ENCODE data around the gene GFER. TPM values are rescaled to one million over a fixed set of nuclear protein-coding genes. Genes with fewer than 3 reads are reported as not detected.
"Not testable (repeated sequence)": the region's sequence is repeated elsewhere in the genome, so short reads cannot be mapped to it uniquely, and the experiment has no call there.

GFER gene
- total RNA-seq, 1 experiment from 2014 or later: 43.5 TPM

DNA sequence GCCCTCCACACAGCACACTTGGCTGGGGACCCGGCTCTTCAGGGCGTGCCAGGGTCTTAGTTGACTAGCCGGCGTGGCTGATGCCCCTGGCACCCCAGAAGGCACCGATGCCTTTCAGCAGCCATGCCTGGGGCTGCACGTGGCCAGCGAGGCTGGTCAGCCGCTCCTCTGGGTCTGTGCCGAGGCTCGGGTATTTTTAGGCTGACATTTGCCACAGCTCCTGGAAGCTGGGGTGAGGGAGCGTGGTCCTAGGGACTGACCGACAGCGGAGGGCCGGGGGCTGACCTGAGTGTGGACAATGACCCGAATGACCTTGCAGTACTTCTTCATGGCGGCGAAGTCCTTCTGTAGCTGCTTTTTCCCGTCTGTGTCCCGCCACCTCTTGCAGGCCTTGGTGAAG lies 33.4 kb upstream of the GFER start:
- H3K27me3 Mint-ChIP-seq (ENCODE audit: unreplicated experiment): peaks cover 12% of the 10 kb centered on the region
- no peak overlapping the region for H3K4me3 Mint-ChIP-seq (ENCODE audit: low read depth, unreplicated experiment)
- no peaks in the 10 kb centered on the region for H3K36me3 Mint-ChIP-seq (ENCODE audit: insufficient read depth, unreplicated experiment)
- no TSS peak for BruUV-seq (replicated peaks)
- H3K9me3 Mint-ChIP-seq (ENCODE audit: low read depth, unreplicated experiment): no peaks in the 10 kb centered on the region
- TF ChIP-seq, protein P1, sequence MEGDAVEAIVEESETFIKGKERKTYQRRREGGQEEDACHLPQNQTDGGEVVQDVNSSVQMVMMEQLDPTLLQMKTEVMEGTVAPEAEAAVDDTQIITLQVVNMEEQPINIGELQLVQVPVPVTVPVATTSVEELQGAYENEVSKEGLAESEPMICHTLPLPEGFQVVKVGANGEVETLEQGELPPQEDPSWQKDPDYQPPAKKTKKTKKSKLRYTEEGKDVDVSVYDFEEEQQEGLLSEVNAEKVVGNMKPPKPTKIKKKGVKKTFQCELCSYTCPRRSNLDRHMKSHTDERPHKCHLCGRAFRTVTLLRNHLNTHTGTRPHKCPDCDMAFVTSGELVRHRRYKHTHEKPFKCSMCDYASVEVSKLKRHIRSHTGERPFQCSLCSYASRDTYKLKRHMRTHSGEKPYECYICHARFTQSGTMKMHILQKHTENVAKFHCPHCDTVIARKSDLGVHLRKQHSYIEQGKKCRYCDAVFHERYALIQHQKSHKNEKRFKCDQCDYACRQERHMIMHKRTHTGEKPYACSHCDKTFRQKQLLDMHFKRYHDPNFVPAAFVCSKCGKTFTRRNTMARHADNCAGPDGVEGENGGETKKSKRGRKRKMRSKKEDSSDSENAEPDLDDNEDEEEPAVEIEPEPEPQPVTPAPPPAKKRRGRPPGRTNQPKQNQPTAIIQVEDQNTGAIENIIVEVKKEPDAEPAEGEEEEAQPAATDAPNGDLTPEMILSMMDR (IDR thresholded peaks at IDR 0.05; ENCODE audit: unreplicated experiment): no peak
- no peak for DNase-seq
- CTCF ChIA-PET: no interaction called here
- intact Hi-C loops (cut with micrococcal nuclease; ENCODE audit: unreplicated experiment): no loop called here
- H3K4me1 Mint-ChIP-seq (ENCODE audit: low read depth, unreplicated experiment): no peaks in the 10 kb centered on the region
- H3K27ac Mint-ChIP-seq (ENCODE audit: unreplicated experiment): no peak overlapping the region

DNA sequence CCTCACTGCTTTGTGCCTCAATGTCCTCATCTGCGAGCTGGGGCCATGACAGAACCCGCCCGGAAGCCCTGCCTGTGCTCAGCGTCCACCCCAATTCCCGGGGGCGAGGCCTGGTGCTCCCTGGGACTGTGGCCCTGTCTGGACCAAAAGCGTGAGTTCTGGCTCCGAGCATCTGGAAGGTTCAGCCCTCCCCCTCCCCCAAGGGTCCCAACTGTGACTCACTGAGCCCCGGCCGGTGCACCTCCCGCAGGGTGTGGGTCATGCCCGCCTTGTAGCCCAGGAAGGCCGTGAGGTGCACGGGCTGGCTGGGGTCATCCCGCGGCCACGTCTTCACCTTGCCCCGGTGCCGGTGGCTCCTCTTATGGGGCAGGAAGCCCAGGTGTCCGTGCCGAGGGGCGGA lies 30.3 kb upstream of the GFER start:
- Mint-ChIP-seq H3K27ac (ENCODE audit: unreplicated experiment) (no peak overlapping the region), H3K27me3 (ENCODE audit: unreplicated experiment) (peaks cover 21% of the 10 kb centered on the region), H3K9me3 (ENCODE audit: low read depth, unreplicated experiment) (no peaks in the 10 kb centered on the region), H3K4me3 (ENCODE audit: low read depth, unreplicated experiment) (no peak overlapping the region), H3K36me3 (ENCODE audit: insufficient read depth, unreplicated experiment) (no peaks in the 10 kb centered on the region), H3K4me1 (ENCODE audit: low read depth, unreplicated experiment) (no peaks in the 10 kb centered on the region)
- DNase-seq: no peak
- no TSS peak for BruUV-seq (replicated peaks)
- CTCF ChIA-PET: no interaction called here
- TF ChIP-seq, protein P1 (IDR thresholded peaks at IDR 0.05; ENCODE audit: unreplicated experiment): no peak
- intact Hi-C loops (cut with micrococcal nuclease; ENCODE audit: unreplicated experiment): no loop called here

DNA sequence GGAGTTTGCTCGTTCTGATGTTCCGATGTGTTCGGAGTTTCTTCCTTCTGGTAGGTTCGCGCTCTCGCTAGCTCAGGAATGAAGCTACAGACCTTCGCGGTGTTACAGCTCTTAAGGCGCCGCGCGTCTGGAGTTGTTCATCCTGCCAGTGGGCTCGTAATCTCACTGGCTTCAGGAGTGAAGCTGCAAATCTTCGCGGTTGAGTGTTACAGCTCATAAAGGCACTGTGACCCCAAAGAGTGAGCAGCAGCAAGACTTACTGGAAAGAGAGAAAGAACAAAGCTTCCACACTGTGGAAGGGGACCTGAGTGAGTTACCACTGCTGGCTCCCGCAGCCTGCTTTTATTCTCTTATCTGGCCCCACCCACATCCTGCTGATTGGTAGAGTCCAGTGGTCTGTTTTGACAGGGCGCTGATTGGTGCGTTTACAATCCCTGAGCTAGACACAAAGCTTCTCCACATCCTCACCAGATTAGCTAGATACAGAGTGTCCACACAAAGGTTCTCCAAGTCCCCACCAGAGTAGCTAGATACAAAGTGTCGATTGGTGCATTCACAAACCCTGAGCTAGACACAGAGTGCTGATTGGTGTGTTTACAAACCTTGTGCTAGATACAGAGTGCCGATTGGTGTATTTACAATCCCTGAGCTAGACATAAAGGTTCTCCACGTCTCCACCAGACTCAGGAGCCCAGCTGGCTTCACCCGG lies 26.4 kb upstream of the GFER start:
- Mint-ChIP-seq H3K27me3 (ENCODE audit: unreplicated experiment) (peaks cover 21% of the 10 kb centered on the region), H3K36me3 (ENCODE audit: insufficient read depth, unreplicated experiment) (peaks cover 37% of the 10 kb centered on the region), H3K4me1 (ENCODE audit: low read depth, unreplicated experiment) (peaks cover 12% of the 10 kb centered on the region)
- CTCF ChIA-PET: interaction anchor here (1.0 kb wide), 1 partner anchor 14 kb away, joined by 3 read pairs; the partner anchor contains the start of gene MSRB1
- intact Hi-C loops (cut with micrococcal nuclease; ENCODE audit: unreplicated experiment); H3K9me3 Mint-ChIP-seq (ENCODE audit: low read depth, unreplicated experiment); H3K27ac Mint-ChIP-seq (ENCODE audit: unreplicated experiment); H3K4me3 Mint-ChIP-seq (ENCODE audit: low read depth, unreplicated experiment); BruUV-seq (replicated peaks); DNase-seq: not testable (repeated sequence)

DNA sequence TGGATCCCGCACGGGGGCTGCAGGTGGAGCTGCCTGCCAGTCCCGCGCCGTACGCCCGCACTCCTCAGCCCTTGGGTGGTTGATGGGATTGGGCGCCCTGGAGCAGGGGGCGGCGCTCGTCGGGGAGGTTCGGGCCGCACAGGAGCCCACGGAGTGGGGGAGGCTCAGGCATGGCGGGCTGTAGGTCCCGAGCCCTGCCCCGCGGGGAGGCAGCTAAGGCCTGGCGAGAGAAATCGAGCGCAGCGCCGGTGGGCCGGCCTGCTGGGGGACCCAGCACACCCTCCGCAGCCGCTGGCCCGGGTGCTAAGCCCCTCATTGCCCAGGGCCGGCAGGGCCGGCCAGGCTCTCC lies 25.9 kb upstream of the GFER start:
- DNase-seq; H3K27ac Mint-ChIP-seq (ENCODE audit: unreplicated experiment); BruUV-seq (replicated peaks); intact Hi-C loops (cut with micrococcal nuclease; ENCODE audit: unreplicated experiment); CTCF ChIA-PET; H3K9me3 Mint-ChIP-seq (ENCODE audit: low read depth, unreplicated experiment); H3K4me3 Mint-ChIP-seq (ENCODE audit: low read depth, unreplicated experiment): not testable (repeated sequence)
- peaks cover 43% of the 10 kb centered on the region for H3K36me3 Mint-ChIP-seq (ENCODE audit: insufficient read depth, unreplicated experiment)
- peaks cover 21% of the 10 kb centered on the region for H3K27me3 Mint-ChIP-seq (ENCODE audit: unreplicated experiment)
- H3K4me1 Mint-ChIP-seq (ENCODE audit: low read depth, unreplicated experiment): peaks cover 17% of the 10 kb centered on the region

DNA sequence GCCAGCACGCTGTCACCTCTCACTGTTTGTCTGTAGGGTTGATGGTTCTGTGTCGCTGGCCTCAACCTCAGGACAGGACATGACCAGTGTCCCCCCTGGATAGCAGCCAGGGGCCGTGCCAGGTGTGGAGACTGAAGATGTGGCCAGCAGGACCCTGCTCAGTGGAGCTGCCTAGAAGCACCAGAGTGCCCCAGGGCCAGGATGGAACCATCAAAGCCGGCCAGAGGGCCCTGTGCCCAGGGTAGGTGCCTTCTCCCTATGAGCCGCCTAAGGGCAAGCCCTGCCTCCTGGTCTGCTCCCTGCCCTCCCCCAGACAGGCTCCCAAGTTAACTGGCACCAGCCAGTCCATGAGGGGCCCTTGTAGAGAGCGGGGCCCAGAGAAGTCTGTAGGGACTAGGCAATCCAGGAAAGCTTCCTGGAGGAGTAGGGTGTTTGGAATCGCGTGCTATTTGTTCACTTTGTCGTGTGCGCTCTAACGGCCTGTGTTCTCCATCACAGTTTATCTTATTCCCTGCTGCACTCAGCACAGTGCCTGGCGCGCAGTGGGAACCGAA lies 25.2 kb upstream of the GFER start:
- Mint-ChIP-seq H3K27me3 (ENCODE audit: unreplicated experiment) (peaks cover 21% of the 10 kb centered on the region), H3K27ac (ENCODE audit: unreplicated experiment) (peak overlapping the region; percentile 83), H3K4me3 (ENCODE audit: low read depth, unreplicated experiment) (peak overlapping the region; percentile 74), H3K9me3 (ENCODE audit: low read depth, unreplicated experiment) (no peaks in the 10 kb centered on the region), H3K4me1 (ENCODE audit: low read depth, unreplicated experiment) (peaks cover 24% of the 10 kb centered on the region), H3K36me3 (ENCODE audit: insufficient read depth, unreplicated experiment) (peaks cover 49% of the 10 kb centered on the region)
- BruUV-seq (replicated peaks): no TSS peak
- TF ChIP-seq, protein P1 (IDR thresholded peaks at IDR 0.05; ENCODE audit: unreplicated experiment): no peak
- intact Hi-C loops (cut with micrococcal nuclease; ENCODE audit: unreplicated experiment): no loop called here
- CTCF ChIA-PET: no interaction called here
- no peak for DNase-seq
